ENCODE results near the gene RDX. TPM values are rescaled to one million over a fixed set of nuclear protein-coding genes. Genes with fewer than 3 reads are reported as not detected.

The RDX gene
- total and polyA plus RNA-seq, 2 of the 4 experiments (the other 2 are of a cell fraction), result 61.1 to 72.4 TPM

- H2BK5ac ChIP-seq (ENCODE audit: low read depth, low read length, poor library complexity, severe bottlenecking), result no peak overlapping the region
- ChIA-PET POLR2A (ENCODE audit: unreplicated experiment) (no interaction called here), CTCF (interaction anchor here (1.0 kb wide), 1 partner anchor 10 kb away, joined by 3 read pairs; no protein-coding TSS in a partner anchor)
- no peaks in the 10 kb centered on the region for H3K9me3 ChIP-seq (ENCODE audit: control insufficient read depth, insufficient read depth, low read length)
- H3K4ac ChIP-seq (ENCODE audit: low read depth, low read length), result no peak overlapping the region
- no peak overlapping the region for H3K14ac ChIP-seq (replicated peaks; ENCODE audit: low read depth, low read length)
- no peaks in the 10 kb centered on the region for H4K20me1 ChIP-seq (ENCODE audit: insufficient read depth, low read length)
- no CpG with 5 or more reads among the region's 1 CpG for WGBS, 2 experiments (ENCODE audit: extremely low coverage in 2 of 2, insufficient read length in 1 of 2)
- in situ Hi-C loops (cut with MboI; ENCODE audit: low sequenced_read_pairs), result no loop called here
- no peak overlapping the region for H2AK9ac ChIP-seq (replicated peaks; ENCODE audit: low read depth, low read length, poor library complexity)
- H2AFZ ChIP-seq (replicated peaks; ENCODE audit: low read length, poor library complexity), result no peak overlapping the region
- H4K91ac ChIP-seq (ENCODE audit: insufficient read depth, low read depth, low read length), result no peak overlapping the region
- H3K4me1 ChIP-seq (ENCODE audit: control insufficient read depth, insufficient read depth, low read length), result peaks cover 7% of the 10 kb centered on the region
- no peak overlapping the region for H2BK120ac ChIP-seq (ENCODE audit: low read depth, low read length)
- no peak overlapping the region for H3K18ac ChIP-seq (ENCODE audit: low read depth, low read length)
- H4K5ac ChIP-seq (ENCODE audit: low read depth, low read length), result no peak overlapping the region
- intact Hi-C loops (cut with micrococcal nuclease), result no loop called here
- no peak overlapping the region for H3K56ac ChIP-seq (ENCODE audit: extremely low read depth, insufficient read depth, low read length)
- no peak overlapping the region for H2BK15ac ChIP-seq (ENCODE audit: low read depth, low read length)
- no peak for DNase-seq
- H3K4me2 ChIP-seq (ENCODE audit: low read depth, low read length), result no peak overlapping the region
- no peak overlapping the region for H4K8ac ChIP-seq (ENCODE audit: low read depth in 2 of 2, low read length in 2 of 2)
- H2AK5ac ChIP-seq (ENCODE audit: low read depth, low read length), result no peak overlapping the region
- H3K79me1 ChIP-seq (ENCODE audit: low read depth in 1 of 2, low read length in 2 of 2), result peaks cover 15 to 42% of the 10 kb centered on the region in 2 experiments
- H3K27ac ChIP-seq (ENCODE audit: insufficient read depth, low read length), result no peak overlapping the region
- no peak for TF ChIP-seq MAZ (IDR thresholded peaks at IDR 0.05; ENCODE audit: borderline replicate concordance, low read depth, low read length)
- no peak for TF ChIP-seq FOS (IDR thresholded peaks at IDR 0.05; ENCODE audit: low read depth, low read length)
- TF ChIP-seq NFE2L2 (IDR thresholded peaks at IDR 0.05; ENCODE audit: low read depth, low read length), result no peak
- no peak for TF ChIP-seq RFX5 (IDR thresholded peaks at IDR 0.05; ENCODE audit: low read depth, low read length)
- ATAC-seq (ENCODE audit: low read depth), result no peak
- no peaks in the 10 kb centered on the region for H3K27me3 ChIP-seq (ENCODE audit: control insufficient read depth, insufficient read depth, low read length)
- no peak overlapping the region for H3K9ac ChIP-seq (ENCODE audit: low read depth, low read length)
- H3K9me1 ChIP-seq (ENCODE audit: insufficient read depth, low read length), result no peaks in the 10 kb centered on the region
- dilution Hi-C loops (cut with HindIII; ENCODE audit: low sequenced_read_pairs, unreplicated experiment), result no loop called here
- H3K36me3 ChIP-seq (ENCODE audit: control insufficient read depth, insufficient read depth, low read length), result no peaks in the 10 kb centered on the region; the same call in 1 of the 2 replicates
- no peak overlapping the region for H2BK20ac ChIP-seq (ENCODE audit: low read depth, low read length)
- no peak overlapping the region for H3K23ac ChIP-seq (ENCODE audit: low read depth, low read length)
- no TSS peak for BruUV-seq (replicated peaks)
- H3K4me3 ChIP-seq (ENCODE audit: insufficient read depth, low read depth, low read length), result no peak overlapping the region
These were observed 144.2 kb downstream of the RDX start for GRCh38 chr11:110152199-110152598.
